NCI-H2029 treated with DMSO at 0.1 percent for 48 hours (cell line): Measurements from ENCODE around the gene COQ3.

Source experiments
- DNase-seq: peaks from one replicate; lab custom pipeline; 2025; lab: John Stamatoyannopoulos, UW

Gene COQ3

GRCh38 chr6:99393698-99394531 lies at the start of gene COQ3:
COQ3 (minus strand) TSS chr6:99394195; CDS start chr6:99394179, 16 bp downstream.
- DNase-seq, result peak; percentile 62

DNA sequence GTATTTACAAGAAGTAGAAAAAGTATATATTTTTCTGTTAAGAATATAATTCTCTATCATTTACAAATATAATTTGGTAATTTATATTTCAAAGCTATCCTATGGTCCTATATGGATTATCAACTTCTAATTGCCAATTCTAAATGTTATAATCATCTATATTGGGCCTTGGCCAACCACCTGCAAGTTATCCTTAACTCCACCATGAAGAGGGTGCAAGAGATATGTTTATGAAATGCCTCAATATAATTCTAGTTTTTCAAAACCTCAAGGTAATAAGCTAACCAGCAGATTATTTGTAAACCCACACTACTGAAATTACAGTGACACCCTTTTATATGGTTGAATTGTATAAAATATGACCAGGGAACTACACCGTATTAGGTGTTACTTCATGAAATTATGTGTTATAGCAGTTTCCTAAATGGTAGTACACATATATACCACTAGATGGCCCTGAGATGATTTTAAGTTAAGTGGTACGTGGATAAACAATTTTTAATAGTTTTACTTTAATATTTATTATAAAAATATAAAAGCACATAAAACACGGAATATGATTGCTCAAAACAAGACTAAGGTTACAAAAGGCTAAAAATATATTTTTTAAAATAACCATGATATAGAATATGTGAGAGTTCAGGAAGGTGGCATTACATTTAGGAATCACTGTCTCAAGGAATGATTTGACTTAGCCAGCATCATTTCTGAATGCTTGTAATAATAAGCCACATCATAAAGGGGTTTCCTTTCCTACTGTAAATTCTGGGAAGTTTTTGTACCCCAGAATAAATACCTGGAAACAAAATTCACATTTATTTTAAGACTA lies 40.9 kb upstream of the COQ3 start:
- DNase-seq, result peak; percentile 21

DNA sequence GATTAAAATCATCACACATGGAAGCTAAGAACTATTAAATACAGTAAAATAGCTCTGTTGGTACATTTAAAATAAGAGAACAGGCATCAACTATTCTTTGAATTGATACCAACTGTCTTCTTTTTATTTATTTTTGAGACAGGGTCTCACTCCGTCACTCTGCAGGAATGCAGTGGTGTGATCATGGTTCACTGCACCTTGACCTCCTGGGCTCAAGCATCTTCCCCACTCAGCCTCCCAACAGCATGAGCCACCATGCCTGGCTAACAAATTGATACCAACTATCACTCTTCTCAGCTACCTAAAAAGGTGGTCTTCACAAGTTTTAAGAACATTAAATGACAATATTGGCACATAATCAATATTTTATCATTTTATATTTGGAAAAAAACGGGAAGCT lies 38.9 kb upstream of the COQ3 start:
- no peak for DNase-seq

- no peak for DNase-seq
These were observed 37.9 kb upstream of the COQ3 start for GRCh38 chr6:99431901-99432300.

DNA sequence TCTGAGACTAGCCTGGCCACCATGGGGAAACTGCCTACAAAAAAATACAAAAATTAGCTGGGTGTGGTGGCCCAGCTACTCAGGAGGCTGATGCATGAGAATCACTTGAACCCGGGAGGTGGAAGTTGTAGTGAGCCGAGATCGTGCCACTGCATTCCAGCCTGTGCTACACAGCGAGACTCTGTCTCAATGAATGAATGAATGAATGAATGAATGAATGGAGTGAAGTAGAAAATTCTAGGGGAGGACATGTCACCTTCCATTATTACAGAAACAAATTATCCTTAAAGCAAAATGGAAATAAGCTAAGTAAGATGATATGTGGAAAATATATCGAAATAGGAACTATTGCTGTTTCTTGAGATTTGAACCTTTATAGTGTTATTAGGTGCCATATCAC lies 34.0 kb upstream of the COQ3 start:
- DNase-seq, result no peak

DNA sequence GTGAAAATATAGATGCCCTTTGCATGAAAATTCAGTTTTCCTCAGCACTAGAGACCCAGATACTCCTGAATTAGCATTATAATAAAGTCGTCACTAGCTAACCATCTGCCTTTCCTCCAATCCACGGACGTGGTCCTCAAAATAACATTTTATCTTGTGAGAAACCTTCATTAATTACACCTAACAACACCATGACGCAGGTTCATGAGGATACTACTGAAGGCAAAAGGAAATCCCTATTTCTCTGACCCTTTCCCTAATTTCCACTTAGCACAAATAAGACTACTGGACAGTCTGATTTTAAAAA lies 32.4 kb upstream of the COQ3 start:
- no peak for DNase-seq

DNA sequence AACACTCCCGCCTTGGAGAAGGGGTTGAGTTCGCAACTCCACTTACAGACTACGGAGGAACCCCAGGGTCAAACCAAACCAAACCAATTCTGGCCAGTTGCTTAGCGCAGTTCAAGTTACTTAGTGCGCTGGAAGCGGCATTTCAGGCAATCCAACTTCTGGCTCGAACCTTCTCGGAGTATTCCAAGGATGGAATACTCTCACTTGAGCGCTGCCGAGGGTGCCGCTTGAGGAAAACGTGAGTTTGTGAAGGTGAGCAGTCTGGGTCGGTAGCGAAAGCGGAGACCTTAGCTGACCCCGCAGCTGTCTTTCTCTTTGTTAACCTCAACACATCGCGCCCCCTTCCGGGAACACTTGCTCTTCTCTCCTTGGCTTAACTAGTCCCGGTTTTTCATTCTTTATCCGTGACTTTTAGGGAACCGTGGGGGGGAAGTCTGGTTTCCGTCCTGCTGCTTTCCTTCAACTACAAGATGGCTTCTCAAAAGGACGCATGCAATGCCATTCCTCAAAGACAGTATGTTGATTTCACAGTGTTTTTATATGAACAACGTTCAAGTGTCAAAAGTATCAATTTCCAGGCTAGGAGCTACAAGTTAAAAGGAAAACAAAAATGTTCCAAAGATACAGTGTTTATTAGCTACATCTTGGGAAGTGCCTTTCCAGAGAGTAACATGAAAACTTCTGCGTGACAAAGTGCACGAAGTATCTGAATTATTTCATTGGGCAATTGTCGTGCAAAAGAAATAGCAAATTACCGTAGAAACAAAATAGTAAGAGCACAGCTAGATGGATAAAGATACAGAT lies 31.9 kb upstream of the COQ3 start:
- DNase-seq, result peak; percentile 72

DNA sequence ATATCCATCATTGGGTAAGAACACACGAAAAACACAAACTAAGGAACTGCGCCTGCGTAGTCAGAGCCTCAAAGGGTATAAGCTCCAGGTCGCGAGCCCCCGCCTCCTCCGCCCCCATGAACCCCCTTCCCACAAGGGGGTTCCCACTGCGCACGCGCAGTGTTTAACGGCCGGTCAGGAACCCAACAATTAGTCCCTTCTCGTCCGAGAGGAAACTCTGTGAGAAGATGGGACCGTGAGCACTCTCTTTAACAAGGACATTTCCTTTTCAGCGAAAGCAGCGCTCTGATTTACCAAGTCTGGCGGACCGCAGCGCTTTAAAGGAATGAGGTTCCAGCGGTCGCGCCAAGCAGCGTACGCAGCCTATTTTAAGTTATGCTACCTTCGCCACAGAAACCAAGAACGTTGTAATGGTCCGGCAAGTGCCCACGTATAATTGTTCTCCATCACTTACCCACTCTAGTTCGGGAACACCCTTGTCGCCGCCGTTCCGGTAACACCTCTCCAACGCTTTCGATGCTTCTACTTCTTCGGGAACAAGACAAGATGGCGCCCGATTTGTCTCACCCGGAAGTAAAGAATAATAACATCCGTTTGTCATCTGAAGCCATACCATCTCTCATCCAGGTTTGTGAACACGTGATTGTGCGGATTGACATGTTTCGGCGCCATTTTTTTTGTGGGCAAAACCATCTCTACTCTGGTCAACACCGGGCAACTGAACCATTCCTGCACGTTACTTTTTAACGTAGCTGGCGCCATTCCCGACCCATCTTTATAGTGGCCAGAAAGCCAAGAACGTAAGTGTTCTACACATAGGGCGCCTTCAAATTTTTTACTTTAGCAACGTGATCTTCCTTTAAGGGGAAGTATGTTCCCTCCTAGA lies 31.0 kb upstream of the COQ3 start, which contains the start of gene PNISR:
Gene PNISR (minus strand): TSS at position 548 of the 886 bp plus-strand sequence. CDS start 10,649 bp downstream, outside the sequence.
- peak; percentile 93 for DNase-seq

- DNase-seq, result no peak
These were observed 30.0 kb upstream of the COQ3 start for GRCh38 chr6:99424022-99424421.

DNA sequence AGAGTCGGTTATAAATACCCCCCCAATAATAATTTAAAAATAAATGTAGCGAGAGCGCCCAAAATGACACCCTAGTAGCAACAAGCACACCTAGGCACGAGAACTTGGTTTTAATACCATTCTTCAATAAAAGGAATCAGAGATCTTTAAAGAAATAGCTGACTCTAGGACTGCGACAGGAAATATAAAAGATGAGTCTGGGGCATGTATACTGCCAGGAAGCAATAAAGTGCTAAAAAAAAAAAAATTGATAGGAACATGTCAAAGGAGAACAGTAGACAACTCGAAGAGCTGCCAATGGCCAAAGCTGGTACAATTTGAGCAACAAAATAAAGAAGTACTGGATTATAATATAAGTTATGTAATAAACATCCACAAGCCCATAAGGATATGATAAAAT lies 28.9 kb upstream of the COQ3 start:
- DNase-seq, result no peak

DNA sequence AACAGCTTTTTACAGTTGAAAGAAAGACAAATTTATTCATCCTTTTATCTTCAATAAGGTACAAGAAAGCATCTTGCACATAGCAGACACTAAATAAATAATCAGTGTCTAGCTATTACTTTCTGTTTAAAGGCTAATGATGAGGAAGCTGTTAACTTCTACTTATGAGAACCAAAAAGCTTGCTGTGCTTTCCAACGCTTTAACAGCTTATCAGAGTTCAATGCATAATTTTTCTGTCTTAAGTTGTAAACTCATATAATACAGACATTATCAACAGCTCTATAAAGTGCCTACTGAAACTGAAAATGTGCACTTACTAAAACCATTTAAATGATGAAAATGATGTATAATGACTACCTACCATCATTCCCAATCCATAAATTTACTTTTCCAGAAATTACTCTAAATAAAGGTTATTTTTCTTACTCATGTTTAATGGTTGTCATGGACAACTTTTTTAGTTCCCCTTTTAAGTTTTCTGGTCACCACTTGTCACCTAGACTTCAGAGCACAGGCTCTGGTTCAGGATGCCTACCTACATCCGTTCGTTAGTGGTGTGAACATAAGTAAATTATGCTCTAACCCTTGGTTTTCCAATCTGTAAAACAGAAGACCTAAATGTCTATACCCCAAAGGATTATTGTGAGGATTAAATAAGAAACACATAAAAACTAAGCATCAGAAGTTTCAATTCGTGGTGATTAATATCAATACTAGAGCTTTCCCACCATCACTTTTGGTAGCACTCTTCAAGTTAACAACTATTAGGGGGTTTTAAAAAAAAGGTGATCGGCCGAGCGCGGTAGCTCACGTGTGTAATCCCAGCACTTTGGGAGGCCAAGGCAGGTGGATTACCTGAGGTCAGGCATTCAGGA lies 23.1 kb upstream of the COQ3 start:
- no peak for DNase-seq

- DNase-seq, result no peak
These were observed 22.2 kb upstream of the COQ3 start for GRCh38 chr6:99416226-99416625.

GRCh38 chr6:99415446-99415845 lies 21.5 kb upstream of the COQ3 start:
- no peak for DNase-seq

GRCh38 chr6:99412065-99412464 lies 18.1 kb upstream of the COQ3 start:
- no peak for DNase-seq

DNA sequence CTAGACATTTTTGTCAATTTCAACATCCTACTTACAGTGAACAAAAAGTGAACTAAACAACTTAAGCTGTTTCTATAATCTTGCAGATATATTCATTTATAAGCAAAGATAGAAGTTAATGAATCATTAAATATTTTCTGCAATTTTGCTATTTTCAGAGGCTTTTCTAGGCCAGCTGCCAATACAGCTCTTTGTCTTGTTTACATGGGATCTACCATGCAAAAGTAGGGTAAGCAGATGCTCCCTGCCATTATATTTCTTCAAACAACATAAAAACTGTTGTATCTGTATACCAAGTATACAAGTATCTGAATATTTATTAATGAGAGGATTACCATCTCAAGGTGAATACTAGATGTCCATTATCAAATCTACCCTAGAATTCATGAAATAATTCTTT lies 15.7 kb upstream of the COQ3 start:
- DNase-seq, result no peak

DNA sequence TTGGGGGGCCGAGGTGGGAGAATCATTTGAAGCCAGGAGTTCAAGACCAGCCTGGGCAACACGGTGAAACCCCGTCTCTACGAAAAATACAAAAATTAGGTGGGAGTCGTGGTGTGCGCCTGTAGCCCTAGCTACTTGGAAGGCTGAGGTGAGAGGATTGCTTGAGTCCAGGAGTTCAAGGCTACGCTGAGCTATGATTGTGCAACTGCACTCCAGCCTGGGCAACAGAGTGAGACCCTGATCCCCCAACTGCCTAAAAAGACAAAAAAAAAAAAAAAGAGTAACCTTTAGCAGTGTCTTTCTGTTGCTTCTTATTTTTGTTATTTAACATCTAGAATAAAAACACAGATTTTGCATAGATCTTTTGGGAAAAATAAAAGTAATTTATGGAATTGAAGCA lies 13.1 kb upstream of the COQ3 start:
- no peak for DNase-seq

- no peak for DNase-seq
These were observed 8.5 kb upstream of the COQ3 start for GRCh38 chr6:99402448-99402847.

GRCh38 chr6:99397287-99397686 lies 3.3 kb upstream of the COQ3 start:
- no peak for DNase-seq

DNA sequence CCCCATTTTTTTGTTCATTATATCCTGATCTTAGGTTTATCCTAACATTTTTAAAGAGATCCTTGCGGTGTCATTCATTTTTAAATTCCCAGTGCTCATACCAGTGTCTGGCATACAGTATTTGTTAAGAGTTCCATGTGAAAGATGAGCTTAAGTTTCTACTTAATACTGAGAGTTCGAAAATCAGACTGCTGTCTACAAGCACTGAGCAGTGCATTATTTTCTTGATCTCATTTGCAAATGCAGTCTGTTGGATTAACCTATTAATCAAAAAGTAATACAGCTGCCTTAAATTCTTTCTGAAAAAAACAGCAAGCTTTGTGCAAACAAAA lies 663 bp downstream of the COQ3 start:
- no peak for DNase-seq

GRCh38 chr6:99390896-99391295 lies 3.1 kb downstream of the COQ3 start:
- DNase-seq, result no peak

DNA sequence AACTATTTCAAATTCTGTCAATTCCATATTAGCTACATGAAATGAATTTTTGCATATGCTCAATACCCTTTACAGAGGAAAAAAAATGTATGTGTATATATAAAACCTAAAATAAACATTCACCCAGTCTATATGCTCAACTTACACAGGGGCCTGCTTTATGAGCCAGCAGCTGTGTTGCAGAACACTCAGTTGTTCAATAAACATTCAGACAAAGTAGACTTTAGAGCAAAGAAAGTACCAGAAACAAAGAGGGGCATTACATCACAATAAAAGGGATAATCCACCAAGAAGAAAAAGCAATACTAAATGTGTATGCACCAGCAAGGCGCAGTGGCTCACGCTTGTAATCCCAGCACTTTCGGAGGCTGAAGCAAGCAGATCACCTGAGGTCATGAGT lies 9.5 kb downstream of the COQ3 start:
- DNase-seq, result no peak
